H9 (cell line): ENCODE results near the gene SLC17A9. TPM values are rescaled to one million over a fixed set of nuclear protein-coding genes. Genes with fewer than 3 reads are reported as not detected.

Experiments used
- DNase-seq: peaks from one replicate; pipeline ENCODE4 v3.0.0-alpha.2; 2017
- H2AFZ ChIP-seq: one replicate; pipeline ENCODE4 v1.6.1; 2013; ENCODE audit warnings: mild to moderate bottlenecking, low read length, control low read depth, moderate library complexity
- H2AK5ac ChIP-seq: 2 replicates; pipeline ENCODE4 v1.6.1; 2013; ENCODE audit warnings: low read length, control low read depth, mixed read lengths; ENCODE audit not compliant: insufficient read length
- H2BK120ac ChIP-seq: one replicate; pipeline ENCODE4 v1.6.1; 2013; ENCODE audit warnings: low read depth, mild to moderate bottlenecking, low read length, control low read depth, inconsistent platforms; ENCODE audit not compliant: poor library complexity, severe bottlenecking
- H2BK12ac ChIP-seq: 2 replicates; pipeline ENCODE4 v1.6.1; 2013; ENCODE audit warnings: low read length, control low read depth, mixed read lengths, low read depth; ENCODE audit not compliant: insufficient read length
- H2BK15ac ChIP-seq: 2 replicates; pipeline ENCODE4 v1.6.1; 2013; ENCODE audit warnings: low read depth, low read length, control low read depth
- H2BK20ac ChIP-seq: one replicate; pipeline ENCODE4 v1.6.1; 2013; ENCODE audit warnings: low read depth, mild to moderate bottlenecking, low read length, control low read depth, inconsistent platforms; ENCODE audit not compliant: poor library complexity, severe bottlenecking
- H2BK5ac ChIP-seq: 2 replicates; pipeline ENCODE4 v1.6.1; 2013; ENCODE audit warnings: low read length, control low read depth, mixed read lengths; ENCODE audit not compliant: insufficient read length
- H3K14ac ChIP-seq: 2 replicates; pipeline ENCODE4 v1.6.1; 2013; ENCODE audit warnings: low read length, control low read depth; ENCODE audit not compliant: insufficient read depth
- H3K18ac ChIP-seq: 2 replicates; pipeline ENCODE4 v1.6.1; 2013; ENCODE audit warnings: low read depth, mild to moderate bottlenecking, mixed read lengths, low read length, control low read depth; ENCODE audit not compliant: insufficient read length
- H3K23ac ChIP-seq: 2 replicates; pipeline ENCODE4 v1.6.1; 2013; ENCODE audit warnings: low read length, control low read depth, mixed read lengths, low read depth; ENCODE audit not compliant: insufficient read length
- H3K23me2 ChIP-seq: 2 replicates; pipeline ENCODE4 v1.6.1; 2013; ENCODE audit warnings: low read depth, mild to moderate bottlenecking, mixed read lengths, low read length, control low read depth; ENCODE audit not compliant: insufficient read length, poor library complexity, severe bottlenecking
- H3K27ac ChIP-seq: 2 replicates; pipeline ENCODE4 v1.5.1; 2013; ENCODE audit warnings: low read length, control low read depth, mixed read lengths, low read depth; ENCODE audit not compliant: insufficient read length
- H3K27me3 ChIP-seq: 2 replicates; pipeline ENCODE4 v1.6.1; 2013; ENCODE audit warnings: low read length, control low read depth, inconsistent platforms; ENCODE audit not compliant: insufficient read depth
- H3K4ac ChIP-seq: 2 replicates; pipeline ENCODE4 v1.6.1; 2013; ENCODE audit warnings: low read depth, mild to moderate bottlenecking, control low read depth, inconsistent platforms, low read length, moderate library complexity
- H3K4me1 ChIP-seq: 2 replicates; pipeline ENCODE4 v1.6.1; 2013; ENCODE audit warnings: low read length, control low read depth, inconsistent platforms; ENCODE audit not compliant: insufficient read depth
- H3K4me2 ChIP-seq: 2 replicates; pipeline ENCODE4 v1.6.1; 2013; ENCODE audit warnings: low read length, control low read depth, mixed read lengths; ENCODE audit not compliant: insufficient read length, insufficient read depth
- H3K56ac ChIP-seq: 2 replicates; pipeline ENCODE4 v1.6.1; 2013; ENCODE audit warnings: low read depth, mild to moderate bottlenecking, mixed read lengths, low read length, control low read depth; ENCODE audit not compliant: insufficient read length
- H3K79me1 ChIP-seq: 2 replicates; pipeline ENCODE4 v1.6.1; 2013; ENCODE audit warnings: low read depth, mild to moderate bottlenecking, moderate library complexity, low read length, control low read depth, inconsistent platforms; ENCODE audit not compliant: insufficient read depth, poor library complexity, severe bottlenecking
- H3K79me2 ChIP-seq: 2 replicates; pipeline ENCODE4 v1.6.1; 2013; ENCODE audit warnings: low read length, control low read depth, inconsistent platforms; ENCODE audit not compliant: insufficient read depth
- H3K9ac ChIP-seq: 2 replicates; pipeline ENCODE4 v1.6.1; 2013; ENCODE audit warnings: low read length, control low read depth, mixed read lengths; ENCODE audit not compliant: insufficient read length; ENCODE audit errors: extremely low read depth
- H3K9me3 ChIP-seq: one replicate; pipeline ENCODE4 v1.6.1; 2013; ENCODE audit warnings: low read depth, low read length, inconsistent platforms; ENCODE audit not compliant: control insufficient read depth
- H3T11ph ChIP-seq: one replicate; pipeline ENCODE4 v1.6.1; 2013; ENCODE audit warnings: mild to moderate bottlenecking, low read length, control low read depth, inconsistent platforms
- H4K20me1 ChIP-seq: one replicate; pipeline ENCODE4 v1.6.1; 2013; ENCODE audit not compliant: control insufficient read depth, insufficient read length, insufficient read depth
- H4K5ac ChIP-seq: 2 replicates; pipeline ENCODE4 v1.6.1; 2013; ENCODE audit warnings: low read depth, mild to moderate bottlenecking, mixed read lengths, low read length, control low read depth; ENCODE audit not compliant: insufficient read length
- H4K8ac ChIP-seq: replicated peaks from 2 replicates; pipeline ENCODE4 v1.6.1; 2013; ENCODE audit warnings: low read length, control low read depth, mixed read lengths, low read depth; ENCODE audit not compliant: insufficient read length
- H4K91ac ChIP-seq: 2 replicates; pipeline ENCODE4 v1.6.1; 2013; ENCODE audit warnings: low read depth, mild to moderate bottlenecking, moderate library complexity, mixed read lengths, low read length, control low read depth; ENCODE audit not compliant: insufficient read length
- H3K27ac Mint-ChIP-seq, 3 experiments: 2 replicates in 2 of 3; 3 replicates in 1 of 3; pipeline ENCODE4 v1.8.0; 2020 to 2021; ENCODE audit warnings: mixed read lengths in 3 of 3, mild to moderate bottlenecking in 1 of 3, moderate library complexity in 1 of 3
- H3K27me3 Mint-ChIP-seq: 2 replicates; pipeline ENCODE4 v1.8.0; 2021; ENCODE audit warnings: low read depth, mild to moderate bottlenecking, moderate library complexity, mixed read lengths
- H3K36me3 Mint-ChIP-seq, 3 experiments: 2 replicates in 2 of 3; 3 replicates in 1 of 3; pipeline ENCODE4 v1.8.0; 2020 to 2021; ENCODE audit warnings: low read depth in 3 of 3, mixed read lengths in 3 of 3; ENCODE audit not compliant: insufficient read depth in 1 of 3
- H3K4me1 Mint-ChIP-seq, 2 experiments: 2 replicates each; pipeline ENCODE4 v1.8.0; 2020; ENCODE audit warnings: mixed read lengths in 2 of 2
- H3K4me3 Mint-ChIP-seq, 2 experiments: 2 replicates in 1 of 2; 3 replicates in 1 of 2; pipeline ENCODE4 v1.8.0; 2020 to 2021; ENCODE audit warnings: mild to moderate bottlenecking in 2 of 2, mixed read lengths in 2 of 2, moderate library complexity in 1 of 2
- H3K9me3 Mint-ChIP-seq, 2 experiments: 2 replicates in 1 of 2; 3 replicates in 1 of 2; pipeline ENCODE4 v1.8.0; 2020; ENCODE audit warnings: mild to moderate bottlenecking in 2 of 2, mixed read lengths in 2 of 2, moderate library complexity in 1 of 2
- WGBS: extraction: QIAGEN DNeasy Blood & Tissue Kit; methylation state at CpG from one replicate; pipeline ENCODE4 v1.1.7; 2013; ENCODE audit warnings: missing lambda C conversion rate, low lambda C conversion rate, mixed read lengths; ENCODE audit not compliant: insufficient read length; ENCODE audit errors: extremely low coverage; 5-methylcytosine and 5-hydroxymethylcytosine counted together
- total RNA-seq: library from RNA; stranded (reverse); gene quantifications from 2 replicates; pipeline ENCODE4 v1.2.1, GENCODE V29; 2021
- TF ChIP-seq, protein P1 (sequence below): fragments of 200-600 bp; sonication (generic); conservative IDR thresholded peaks from 3 replicates; pipeline ENCODE4 v1.8.0; 2021; ENCODE audit warnings: antibody characterized with exemption, mild to moderate bottlenecking

Gene SLC17A9
- total RNA-seq, 1 experiment from 2014 or later: 20.9 TPM

DNA sequence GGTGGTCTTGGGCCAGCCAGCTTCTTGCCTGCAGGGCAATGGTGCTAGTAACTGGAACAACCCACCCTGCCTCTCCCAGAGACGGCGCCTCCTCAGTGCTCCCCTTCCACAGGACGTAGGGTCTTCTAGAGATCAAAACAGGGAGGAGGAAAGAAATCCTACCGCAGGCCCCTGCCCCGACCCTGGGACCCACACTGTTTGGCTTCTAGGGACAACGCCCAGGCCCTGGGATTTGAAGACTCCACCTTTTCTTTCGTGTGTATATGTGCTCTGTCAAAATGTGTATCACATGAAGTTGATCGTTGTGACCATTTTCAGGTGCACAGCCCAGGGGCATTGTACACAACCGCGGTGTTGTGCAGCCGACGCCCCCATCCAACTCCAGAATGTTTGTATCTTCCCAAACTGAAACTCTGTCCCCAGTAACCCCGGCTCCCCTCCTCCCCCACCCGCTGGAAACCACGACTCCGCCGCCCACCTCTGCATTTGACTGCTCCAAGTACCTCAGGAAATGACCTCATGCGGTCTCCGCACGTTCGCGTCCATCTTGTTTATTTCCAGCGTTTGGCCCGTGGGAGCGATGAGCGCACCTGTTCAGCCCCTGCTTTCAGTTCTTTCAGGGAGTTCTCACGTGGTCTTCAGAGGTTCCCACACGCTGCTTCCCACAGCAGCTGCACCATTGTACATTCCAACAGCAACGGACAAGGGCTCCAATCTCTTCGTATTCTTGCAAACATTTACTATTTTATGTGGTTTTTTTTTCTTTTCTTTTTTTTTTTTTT is 57.7 kb downstream of the SLC17A9 start:
- Mint-ChIP-seq H3K36me3 (peaks cover 10 to 23% (median 13%) of the 10 kb centered on the region in 3 experiments), H3K9me3 (peaks cover 23 to 25% of the 10 kb centered on the region in 2 experiments), H3K4me1 (peaks cover 22 to 30% of the 10 kb centered on the region in 2 experiments), H3K4me3 (peak overlapping the region in 1 of 2 experiments; percentile 16; a peak in 2 of 5 replicates), H3K27me3 (peaks cover 88% of the 10 kb centered on the region), H3K27ac (no peak overlapping the region; a peak in 1 of 7 replicates)
- no peak overlapping the region for H2BK20ac ChIP-seq
- no peak overlapping the region for H2BK120ac ChIP-seq
- H2BK12ac ChIP-seq: no peak overlapping the region
- no peaks in the 10 kb centered on the region for H3K79me1 ChIP-seq
- H3K18ac ChIP-seq: no peak overlapping the region
- no peaks in the 10 kb centered on the region for H3K9me3 ChIP-seq
- H4K20me1 ChIP-seq: no peaks in the 10 kb centered on the region
- H3K23ac ChIP-seq: no peak overlapping the region
- H3K79me2 ChIP-seq: no peaks in the 10 kb centered on the region
- H3K9ac ChIP-seq: no peak overlapping the region
- H3K27ac ChIP-seq: no peak overlapping the region
- H4K5ac ChIP-seq: no peak overlapping the region
- H2AK5ac ChIP-seq: no peak overlapping the region
- H3K4ac ChIP-seq: no peak overlapping the region
- no peak for DNase-seq
- no peak overlapping the region for H3K14ac ChIP-seq
- H3T11ph ChIP-seq: no peak overlapping the region
- no peak overlapping the region for H2BK15ac ChIP-seq
- H2BK5ac ChIP-seq: no peak overlapping the region
- H3K4me1 ChIP-seq: no peaks in the 10 kb centered on the region; the same call in 1 of the 2 replicates
- no peak overlapping the region for H4K8ac ChIP-seq
- H3K4me2 ChIP-seq: no peak overlapping the region
- H3K23me2 ChIP-seq: peaks cover 16% of the 10 kb centered on the region
- TF ChIP-seq, protein P1, sequence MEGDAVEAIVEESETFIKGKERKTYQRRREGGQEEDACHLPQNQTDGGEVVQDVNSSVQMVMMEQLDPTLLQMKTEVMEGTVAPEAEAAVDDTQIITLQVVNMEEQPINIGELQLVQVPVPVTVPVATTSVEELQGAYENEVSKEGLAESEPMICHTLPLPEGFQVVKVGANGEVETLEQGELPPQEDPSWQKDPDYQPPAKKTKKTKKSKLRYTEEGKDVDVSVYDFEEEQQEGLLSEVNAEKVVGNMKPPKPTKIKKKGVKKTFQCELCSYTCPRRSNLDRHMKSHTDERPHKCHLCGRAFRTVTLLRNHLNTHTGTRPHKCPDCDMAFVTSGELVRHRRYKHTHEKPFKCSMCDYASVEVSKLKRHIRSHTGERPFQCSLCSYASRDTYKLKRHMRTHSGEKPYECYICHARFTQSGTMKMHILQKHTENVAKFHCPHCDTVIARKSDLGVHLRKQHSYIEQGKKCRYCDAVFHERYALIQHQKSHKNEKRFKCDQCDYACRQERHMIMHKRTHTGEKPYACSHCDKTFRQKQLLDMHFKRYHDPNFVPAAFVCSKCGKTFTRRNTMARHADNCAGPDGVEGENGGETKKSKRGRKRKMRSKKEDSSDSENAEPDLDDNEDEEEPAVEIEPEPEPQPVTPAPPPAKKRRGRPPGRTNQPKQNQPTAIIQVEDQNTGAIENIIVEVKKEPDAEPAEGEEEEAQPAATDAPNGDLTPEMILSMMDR: no peak
- H3K56ac ChIP-seq: no peak overlapping the region
- no CpG with 5 or more reads among the region's 30 CpGs for WGBS
- H2AFZ ChIP-seq: no peak overlapping the region
- no peak overlapping the region for H4K91ac ChIP-seq
- H3K27me3 ChIP-seq: peaks cover 38% of the 10 kb centered on the region
